Central memory CD4-positive, alpha-beta T cell (primary cell): Measurements from ENCODE around the gene MXD4.

ENCODE experiments used
- DNase-seq: peaks from one replicate; pipeline ENCODE4 v3.0.0; 2022
- total RNA-seq, 3 experiments: gene quantifications; one replicate each; lab custom pipeline; 2026; lab: John Stamatoyannopoulos, UW

The MXD4 gene
- total RNA-seq, result 10.4 to 109 (median 76.4) reads per million in 3 experiments

- DNase-seq, result no peak
Observed at GRCh38 chr4:2261853-2262144, at the start of gene MXD4. TSS of gene MXD4 (minus strand) at chr4:2262109. CDS start at chr4:2261980, 129 bp downstream.

- no peak for DNase-seq
Observed at GRCh38 chr4:2306773-2307410, 45.0 kb upstream of the MXD4 start.

GRCh38 chr4:2305766-2306501, 44.0 kb upstream of the MXD4 start:
- DNase-seq, result no peak

GRCh38 chr4:2304877-2305561, 43.1 kb upstream of the MXD4 start:
- no peak for DNase-seq

DNA sequence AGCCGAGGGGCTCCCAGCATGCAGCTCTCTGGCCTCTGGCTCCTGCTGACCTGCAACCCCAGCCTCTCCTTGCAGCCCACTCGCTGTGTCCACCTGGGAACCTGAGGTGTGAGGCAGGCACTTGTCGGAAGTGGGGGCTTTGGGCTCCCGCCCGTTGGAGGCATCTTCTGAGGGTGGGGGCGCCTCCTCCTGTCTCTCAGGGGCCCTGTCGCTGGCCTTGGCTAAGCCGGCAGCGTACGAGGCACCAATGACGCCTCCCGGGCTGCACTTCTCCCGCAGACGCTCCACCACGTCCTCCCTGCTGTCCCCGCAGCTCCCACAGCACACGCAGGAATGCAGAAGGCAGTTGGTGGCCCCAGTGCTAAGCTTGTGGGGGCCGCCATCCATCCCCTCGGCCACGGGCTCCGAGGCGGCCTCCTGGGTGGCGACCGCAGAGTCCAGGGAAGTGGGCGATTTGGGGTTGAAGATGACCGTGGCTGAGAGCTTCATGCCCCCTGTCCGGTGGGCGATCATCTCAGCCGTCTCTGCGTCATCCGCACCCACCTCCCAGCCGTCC, 42.5 kb upstream of the MXD4 start:
- DNase-seq, result no peak

DNA sequence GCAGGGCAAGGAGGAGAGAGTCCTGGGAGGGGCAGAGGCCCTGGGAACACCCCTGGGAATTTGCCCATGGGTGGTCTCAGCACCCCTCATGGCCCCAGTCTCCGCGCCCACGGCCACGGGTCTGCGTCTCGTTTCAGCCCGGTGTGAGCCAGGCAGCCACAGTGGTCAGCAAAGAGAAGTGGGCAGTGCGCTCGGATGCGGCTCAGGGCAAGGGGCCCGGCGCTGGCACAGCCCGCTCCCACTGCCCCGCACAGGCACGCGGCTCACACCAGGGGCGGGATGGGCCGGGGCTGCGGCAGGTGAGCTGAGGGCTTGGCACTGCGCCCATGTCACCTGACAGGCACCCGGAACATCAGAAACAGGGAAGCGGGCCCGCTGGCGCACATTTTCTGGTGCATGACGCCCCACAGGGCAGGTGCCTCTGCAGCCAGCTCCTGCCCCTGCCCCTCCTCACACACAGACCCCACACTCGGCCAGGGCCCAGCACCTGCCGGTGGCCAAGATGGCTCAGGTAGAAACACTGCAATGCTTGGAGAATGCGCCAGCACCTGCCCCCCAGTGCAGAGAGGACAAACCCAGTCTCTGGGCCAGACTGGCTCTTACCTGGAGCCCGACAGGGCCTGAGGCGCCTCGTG, 41.9 kb upstream of the MXD4 start:
- no peak for DNase-seq

GRCh38 chr4:2303121-2303685, 41.3 kb upstream of the MXD4 start:
- DNase-seq, result no peak

DNA sequence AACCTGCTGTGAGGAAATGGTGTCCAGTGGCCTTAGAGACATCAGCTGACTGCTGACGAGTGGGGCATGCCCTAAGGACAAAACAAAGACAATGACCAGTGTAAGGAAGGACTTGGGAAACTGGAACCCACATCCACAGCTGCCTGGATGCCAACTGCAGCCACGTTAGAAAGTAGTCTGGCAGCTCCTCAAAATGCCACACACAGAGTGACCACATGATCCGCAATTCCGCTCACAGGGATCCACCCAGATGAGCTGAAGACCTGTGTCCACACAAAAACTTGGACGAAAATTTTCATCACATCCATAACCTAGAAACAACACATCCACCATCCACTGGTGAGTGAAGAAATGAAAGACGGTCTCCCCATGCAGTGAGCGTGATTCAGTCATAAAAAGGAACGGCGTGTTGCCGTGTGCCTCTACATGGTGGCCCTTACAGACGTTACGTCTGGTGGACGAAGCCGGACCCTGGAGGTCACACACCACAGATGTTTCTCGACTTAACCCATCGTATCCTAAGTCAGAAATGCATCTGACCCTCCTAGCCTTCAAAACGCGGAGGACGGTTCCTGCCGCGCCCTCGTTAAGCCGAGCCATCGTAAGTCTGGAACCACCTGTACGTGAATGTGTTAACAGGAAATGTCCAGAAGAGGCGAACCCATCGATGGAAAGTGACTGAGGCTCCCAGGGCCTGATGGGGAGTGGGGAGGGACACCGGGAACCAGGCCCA, 40.6 kb upstream of the MXD4 start:
- no peak for DNase-seq

- DNase-seq, result no peak
Observed at GRCh38 chr4:2301806-2302205, 39.9 kb upstream of the MXD4 start.

GRCh38 chr4:2301225-2301642, 39.3 kb upstream of the MXD4 start:
- no peak for DNase-seq

DNA sequence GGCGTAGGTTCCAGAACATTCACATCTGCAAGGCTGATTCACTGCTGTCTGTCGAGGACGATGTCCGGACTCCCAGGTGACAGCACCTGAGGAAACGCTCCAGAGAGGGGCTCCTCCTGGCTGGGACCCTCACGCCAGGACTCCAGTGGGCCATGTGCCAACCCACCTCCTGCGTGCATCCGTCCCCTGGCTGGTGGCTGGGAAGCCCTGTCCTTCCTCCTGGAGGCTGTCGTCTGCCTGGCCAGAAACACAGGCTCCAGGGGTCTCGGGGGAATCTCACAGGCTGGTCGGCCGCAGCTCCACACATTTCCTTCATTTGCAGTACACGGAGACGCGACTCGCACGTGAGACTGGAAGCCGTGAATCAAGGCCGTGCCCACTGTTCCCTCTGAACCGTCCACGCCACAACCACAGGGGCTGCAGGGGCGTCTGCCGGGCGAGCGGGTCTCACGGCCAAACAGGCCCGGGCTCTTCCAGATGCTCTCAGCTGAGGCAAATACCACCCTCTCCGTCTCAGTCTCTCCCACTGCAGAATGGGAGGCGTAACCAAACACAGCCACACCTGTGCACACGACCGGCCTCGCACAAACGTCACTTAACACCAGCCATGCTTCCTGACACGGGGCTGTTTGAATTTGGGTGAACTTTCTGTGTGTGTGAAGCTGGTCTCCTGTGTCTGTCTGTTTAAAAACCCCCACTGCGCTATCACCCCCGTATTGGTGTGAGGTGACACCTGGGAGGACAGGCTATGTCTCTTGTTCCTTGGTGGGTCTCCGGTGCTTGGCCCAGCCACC, 38.7 kb upstream of the MXD4 start:
- no peak for DNase-seq

DNA sequence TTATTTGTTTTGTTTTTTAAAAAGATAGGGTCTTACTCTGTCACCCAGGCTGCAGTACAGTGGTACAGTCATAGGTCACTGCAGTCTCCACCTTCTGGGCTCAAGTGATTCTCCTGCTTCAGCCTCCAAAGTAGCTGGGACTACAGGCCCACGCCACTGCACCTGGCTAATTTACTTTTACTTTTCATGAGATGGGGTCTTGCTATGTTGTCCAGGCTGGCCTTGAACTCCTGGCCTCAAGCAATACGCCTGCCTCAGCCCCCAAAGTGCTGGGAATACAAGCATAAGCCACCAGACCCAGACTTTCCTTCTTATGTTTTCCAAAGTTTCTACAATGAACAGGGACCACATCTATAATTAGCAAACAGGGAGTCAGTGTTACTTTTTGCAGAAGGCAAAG, 37.9 kb upstream of the MXD4 start:
- no peak for DNase-seq

DNA sequence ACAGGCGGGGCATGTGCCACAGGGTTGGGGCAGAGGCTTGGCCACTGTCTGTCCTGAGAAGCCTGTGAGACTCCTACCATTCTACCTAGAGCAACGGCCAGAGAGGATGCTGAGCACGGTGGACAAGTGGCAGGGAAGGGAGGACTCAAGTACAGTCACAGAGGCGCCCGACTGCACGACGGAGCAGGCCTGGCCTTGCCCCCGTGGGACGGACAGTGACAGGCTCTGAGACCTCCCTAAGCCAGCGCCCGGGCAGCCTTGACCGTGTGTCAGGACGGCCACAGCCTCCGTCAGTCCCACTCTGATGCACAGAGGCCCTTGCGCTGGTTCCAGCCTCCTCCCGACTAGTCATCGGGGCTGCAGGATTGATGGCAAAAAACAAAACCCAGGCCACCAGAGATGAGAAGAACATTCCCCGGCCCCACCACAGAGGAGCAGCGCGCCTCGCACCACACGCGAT, 36.7 kb upstream of the MXD4 start:
- DNase-seq, result no peak

- DNase-seq, result no peak
Observed at GRCh38 chr4:2297606-2298531, 36.0 kb upstream of the MXD4 start.

GRCh38 chr4:2296631-2297601, 35.0 kb upstream of the MXD4 start:
- DNase-seq, result no peak

- DNase-seq, result no peak
Observed at GRCh38 chr4:2295900-2296442, 34.1 kb upstream of the MXD4 start.

DNA sequence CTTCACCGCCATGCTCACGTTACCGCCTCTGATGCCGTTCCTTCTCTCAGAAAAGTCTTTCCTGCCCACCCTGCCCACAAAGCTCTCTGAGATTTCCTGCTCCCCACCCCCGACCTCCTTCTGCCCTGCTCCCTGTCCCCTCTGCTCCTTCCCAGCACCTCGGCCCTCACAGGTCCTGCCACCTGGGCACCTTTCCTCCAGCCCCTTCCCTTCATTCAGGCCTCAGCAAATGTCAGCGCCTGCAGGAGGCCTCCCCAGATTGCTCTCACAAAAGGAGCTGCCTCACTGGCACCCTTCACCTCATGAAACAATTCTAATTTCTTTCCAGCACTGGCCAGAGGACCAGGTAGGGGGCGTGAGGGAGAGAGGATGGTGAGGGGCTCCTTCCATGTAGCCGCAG, 33.6 kb upstream of the MXD4 start:
- DNase-seq, result no peak

- DNase-seq, result no peak
Observed at GRCh38 chr4:2292646-2293108, 30.8 kb upstream of the MXD4 start.
